Endometrial microvascular endothelial cells (primary cell): ENCODE data around the gene RBM24. TPM values are rescaled to one million over a fixed set of nuclear protein-coding genes. Genes with fewer than 3 reads are reported as not detected.
"Not testable (repeated sequence)": the region's sequence is repeated elsewhere in the genome, so short reads cannot be mapped to it uniquely, and the experiment has no call there.

Experiments
- in situ Hi-C: cut with HindIII; loops from 2 replicates; pipeline ENCODE4 v1.10.0; 2017; ENCODE audit warnings: low sequenced_read_pairs, low pct_unique_long_range_greater_than_20kb; ENCODE audit errors: inconsistent ontology term
- total RNA-seq: library from RNA; depleted of rRNA; stranded (reverse); fragments of >200 nt; gene quantifications from one replicate; pipeline ENCODE4 v1.2.3, GENCODE V29; 2015; ENCODE audit errors: inconsistent ontology term

RBM24 gene
- total RNA-seq, 1 donor from 2014 or later: 0.28 TPM

DNA sequence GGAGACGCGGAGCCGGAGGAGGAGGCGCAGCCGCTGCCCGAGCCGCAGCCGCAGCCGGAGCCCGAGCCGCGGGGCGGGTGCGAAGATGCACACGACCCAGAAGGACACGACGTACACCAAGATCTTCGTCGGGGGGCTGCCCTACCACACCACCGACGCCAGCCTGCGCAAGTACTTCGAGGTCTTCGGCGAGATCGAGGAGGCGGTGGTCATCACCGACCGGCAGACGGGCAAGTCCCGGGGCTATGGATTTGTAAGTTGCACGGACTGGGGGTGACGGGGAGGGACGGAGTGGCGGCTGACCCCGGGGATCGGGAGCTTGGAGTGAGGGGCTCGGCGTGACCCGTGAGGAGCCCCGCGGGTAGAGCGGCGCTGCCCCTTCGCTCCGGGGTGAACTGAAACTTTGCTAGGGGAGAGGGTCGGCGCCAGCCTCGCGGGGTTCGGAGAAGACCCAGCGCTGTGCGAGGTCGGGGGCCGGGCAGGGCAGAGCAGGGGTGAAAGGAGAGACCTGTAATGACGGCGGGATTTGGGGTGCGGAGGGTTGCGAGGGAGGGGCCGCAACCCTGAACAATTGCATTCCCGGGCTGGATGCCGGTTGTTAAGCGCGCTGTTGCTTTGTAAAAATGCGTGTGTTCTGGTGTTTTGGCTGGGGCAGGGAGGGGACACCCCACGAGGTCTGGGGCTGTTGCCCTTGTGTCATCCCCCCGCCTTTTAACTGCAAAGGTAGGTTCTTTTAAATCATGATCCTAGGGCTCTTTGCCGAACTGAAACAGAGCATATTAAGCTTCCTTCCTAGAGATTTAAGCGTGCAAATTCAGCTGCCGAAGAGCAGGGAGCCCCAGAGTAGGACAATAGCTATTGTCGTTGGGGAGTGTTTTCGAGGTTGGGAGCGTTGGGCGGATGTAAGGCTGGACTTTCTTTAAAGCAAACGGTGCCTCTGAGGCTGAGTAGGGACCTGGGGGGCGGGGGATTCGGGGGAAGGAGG lies 628 bp downstream of the RBM24 start:
- in situ Hi-C loops: no loop called here

DNA sequence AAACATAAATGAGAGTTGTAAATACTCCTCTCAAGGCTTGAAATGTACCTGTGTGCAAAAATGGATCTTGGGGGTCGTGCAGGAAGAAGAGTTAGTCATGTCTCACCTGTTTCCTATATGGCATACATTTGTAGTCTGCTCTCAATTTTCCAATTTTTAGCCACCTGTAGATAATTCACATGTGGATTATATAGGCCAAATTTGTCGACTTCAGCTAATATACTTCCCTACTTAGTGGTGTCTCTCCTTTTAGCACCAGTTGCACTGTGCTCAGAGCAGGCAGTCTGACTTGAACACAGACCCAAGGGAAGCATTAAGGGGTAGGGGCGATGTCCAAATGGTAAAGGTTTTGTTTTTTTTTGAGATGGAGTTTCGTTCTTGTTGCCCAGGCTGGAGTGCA lies 1.9 kb downstream of the RBM24 start:
- in situ Hi-C loops: no loop called here

GRCh38 chr6:17289630-17290061 lies 8.5 kb downstream of the RBM24 start:
- in situ Hi-C loops: no loop called here

DNA sequence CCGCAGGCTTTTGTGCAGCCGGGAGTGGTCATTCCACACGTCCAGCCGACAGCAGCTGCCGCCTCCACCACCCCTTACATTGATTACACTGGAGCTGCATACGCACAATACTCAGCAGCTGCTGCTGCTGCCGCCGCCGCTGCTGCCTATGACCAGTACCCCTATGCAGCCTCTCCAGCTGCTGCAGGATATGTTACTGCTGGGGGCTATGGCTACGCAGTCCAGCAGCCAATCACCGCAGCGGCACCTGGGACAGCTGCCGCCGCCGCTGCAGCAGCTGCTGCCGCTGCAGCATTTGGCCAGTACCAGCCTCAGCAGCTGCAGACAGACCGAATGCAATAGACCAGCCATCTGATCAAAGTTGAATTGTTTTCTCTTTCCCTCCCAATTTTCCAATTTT lies 10.6 kb downstream of the RBM24 start:
- in situ Hi-C loops: no loop called here

DNA sequence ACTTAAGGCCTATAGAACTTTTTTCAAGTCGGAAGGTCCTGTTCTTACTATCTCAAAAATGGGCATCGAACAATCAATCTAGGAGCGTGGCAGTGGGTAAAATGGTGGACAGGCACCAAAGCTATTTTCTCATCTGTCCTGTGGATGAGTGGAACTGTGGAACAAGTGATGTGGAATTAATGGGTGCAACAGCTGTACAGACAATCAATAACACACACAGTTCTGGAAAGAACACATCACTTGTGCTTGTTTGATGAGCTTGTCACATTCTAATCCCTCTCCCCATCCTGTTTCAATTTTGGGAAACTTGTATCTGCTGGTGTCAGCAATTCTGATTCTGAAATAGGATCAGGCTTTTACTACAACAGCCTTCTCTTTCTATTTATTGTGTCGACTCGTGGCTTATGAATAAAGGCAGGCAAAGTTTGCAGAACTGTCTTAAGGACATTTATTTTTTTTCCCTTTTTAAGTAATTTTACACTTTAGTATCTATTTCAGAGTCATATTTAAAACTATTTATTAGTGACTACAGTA lies 11.5 kb downstream of the RBM24 start:
- in situ Hi-C loops: no loop called here

GRCh38 chr6:17293395-17293794 lies 12.2 kb downstream of the RBM24 start:
- in situ Hi-C loops: no loop called here

DNA sequence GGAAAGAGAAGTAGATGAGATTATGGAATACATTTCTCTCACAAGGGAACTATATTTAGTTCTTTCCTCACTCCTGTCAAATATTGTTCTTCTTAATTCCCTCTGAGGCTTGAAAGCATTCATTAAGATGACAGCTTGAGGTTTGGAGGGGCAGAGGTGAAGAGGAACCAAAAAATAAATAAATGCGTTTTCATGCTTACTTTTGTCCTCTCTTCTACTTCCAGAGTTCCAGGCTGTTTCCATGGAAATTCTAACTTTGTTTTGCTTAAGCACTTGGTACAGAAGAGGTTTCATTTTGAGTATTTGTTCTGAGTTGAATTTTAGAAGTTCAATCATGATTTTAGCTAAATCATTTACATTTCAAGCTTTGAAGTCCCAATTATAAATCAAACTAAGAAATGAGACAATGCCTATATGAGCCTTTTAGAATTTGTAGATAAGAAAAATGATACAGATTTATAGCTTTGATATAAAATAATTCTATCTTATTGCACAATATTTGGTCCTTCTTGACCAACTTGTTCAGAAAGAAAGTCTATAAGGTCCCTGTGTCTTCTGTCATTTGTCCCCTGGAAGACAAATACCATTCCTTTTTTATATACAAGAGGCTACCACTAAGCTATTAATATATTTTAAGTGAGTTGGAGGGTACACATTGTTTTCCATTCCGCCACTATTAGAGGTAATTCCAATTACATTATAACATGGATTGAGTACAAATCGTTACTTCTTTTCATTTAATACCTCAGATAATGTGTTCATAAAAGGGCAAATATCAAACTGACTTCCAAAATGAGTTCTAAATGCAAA lies 16.3 kb downstream of the RBM24 start:
- in situ Hi-C loops: no loop called here

- in situ Hi-C loops: no loop called here
Observed at GRCh38 chr6:17298257-17298656, 17.1 kb downstream of the RBM24 start.

GRCh38 chr6:17299222-17299621 lies 18.1 kb downstream of the RBM24 start:
- in situ Hi-C loops: no loop called here

DNA sequence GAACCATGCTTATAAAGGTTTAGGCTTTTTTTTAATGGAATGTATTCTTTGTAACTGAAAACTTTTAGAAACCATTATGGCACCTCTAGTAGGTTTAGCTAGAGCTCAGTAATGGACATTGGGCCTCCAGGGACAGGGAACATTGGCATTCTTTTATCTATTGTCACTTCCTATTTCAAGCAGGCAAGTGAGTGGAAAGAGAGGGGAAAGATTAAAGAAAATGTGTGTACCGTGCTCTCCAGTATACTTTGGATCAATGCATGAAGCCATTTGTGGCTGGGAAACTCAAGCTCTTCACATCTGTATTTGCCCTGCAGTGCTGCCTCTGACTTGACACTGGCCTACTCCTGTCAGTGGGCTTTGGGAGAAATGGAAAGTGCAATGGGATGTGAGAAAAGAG lies 18.6 kb downstream of the RBM24 start:
- in situ Hi-C loops: no loop called here

- in situ Hi-C loops: no loop called here
Observed at GRCh38 chr6:17300637-17301036, 19.5 kb downstream of the RBM24 start.

GRCh38 chr6:17303444-17303843 lies 22.3 kb downstream of the RBM24 start:
- in situ Hi-C loops: no loop called here

- in situ Hi-C loops: no loop called here
Observed at GRCh38 chr6:17305219-17306001, 24.2 kb downstream of the RBM24 start.

DNA sequence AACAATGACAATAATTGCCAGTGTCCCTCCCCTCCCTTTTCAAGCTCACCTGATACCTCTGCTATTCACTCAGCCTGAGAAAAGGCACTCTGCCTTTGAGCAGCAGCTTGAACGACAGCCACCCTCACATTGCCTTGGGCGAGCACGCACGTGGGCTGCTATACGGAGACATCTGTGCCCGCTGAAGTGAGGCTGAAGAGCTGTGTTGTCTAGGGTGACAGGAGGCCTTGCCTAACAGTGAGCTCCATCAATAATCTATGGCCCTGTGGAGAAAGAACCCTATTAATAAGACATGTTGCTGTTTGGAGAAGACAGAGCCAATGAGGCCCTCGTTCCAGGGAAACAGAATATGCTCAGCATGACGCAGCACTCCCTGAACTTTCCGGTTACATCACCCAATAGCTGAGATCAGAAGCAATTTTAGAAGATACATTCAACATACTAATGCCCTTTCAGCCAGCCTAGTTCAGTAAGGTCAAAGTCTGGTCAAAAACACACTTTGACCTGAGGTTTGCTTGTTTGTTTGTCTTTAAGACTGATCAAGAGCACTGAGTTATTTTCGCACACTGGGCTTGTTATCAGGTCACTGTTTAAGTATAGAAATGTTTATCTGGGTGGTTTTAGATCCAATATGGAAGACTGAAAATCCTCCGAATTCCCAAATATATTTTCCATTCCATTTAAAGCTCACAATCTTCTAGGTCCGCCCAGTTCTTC lies 30.6 kb downstream of the RBM24 start:
- in situ Hi-C loops: no loop called here

DNA sequence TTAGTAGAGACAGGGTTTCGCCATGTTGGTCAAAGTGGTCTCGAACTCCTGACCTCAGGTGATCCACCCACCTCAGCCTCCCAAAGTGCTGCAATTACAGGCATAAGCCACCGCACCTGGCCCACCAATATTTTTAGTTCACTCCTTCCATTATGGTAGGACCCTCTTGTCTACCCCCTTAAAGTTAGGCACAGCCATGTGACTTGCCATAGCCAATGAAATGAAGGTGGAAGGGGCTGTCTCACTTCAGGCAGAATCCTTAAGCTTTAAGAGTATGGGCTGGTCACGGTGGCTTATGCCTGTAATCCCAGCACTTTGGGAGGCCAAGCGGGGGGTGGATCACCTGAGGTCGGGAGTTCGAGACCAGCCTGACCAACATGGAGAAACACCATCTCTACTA lies 32.1 kb downstream of the RBM24 start:
- in situ Hi-C loops: not testable (repeated sequence)

- in situ Hi-C loops: no loop called here
Observed at GRCh38 chr6:17313971-17314370, 32.8 kb downstream of the RBM24 start.

GRCh38 chr6:17315262-17315661 lies 34.1 kb downstream of the RBM24 start:
- in situ Hi-C loops: no loop called here

DNA sequence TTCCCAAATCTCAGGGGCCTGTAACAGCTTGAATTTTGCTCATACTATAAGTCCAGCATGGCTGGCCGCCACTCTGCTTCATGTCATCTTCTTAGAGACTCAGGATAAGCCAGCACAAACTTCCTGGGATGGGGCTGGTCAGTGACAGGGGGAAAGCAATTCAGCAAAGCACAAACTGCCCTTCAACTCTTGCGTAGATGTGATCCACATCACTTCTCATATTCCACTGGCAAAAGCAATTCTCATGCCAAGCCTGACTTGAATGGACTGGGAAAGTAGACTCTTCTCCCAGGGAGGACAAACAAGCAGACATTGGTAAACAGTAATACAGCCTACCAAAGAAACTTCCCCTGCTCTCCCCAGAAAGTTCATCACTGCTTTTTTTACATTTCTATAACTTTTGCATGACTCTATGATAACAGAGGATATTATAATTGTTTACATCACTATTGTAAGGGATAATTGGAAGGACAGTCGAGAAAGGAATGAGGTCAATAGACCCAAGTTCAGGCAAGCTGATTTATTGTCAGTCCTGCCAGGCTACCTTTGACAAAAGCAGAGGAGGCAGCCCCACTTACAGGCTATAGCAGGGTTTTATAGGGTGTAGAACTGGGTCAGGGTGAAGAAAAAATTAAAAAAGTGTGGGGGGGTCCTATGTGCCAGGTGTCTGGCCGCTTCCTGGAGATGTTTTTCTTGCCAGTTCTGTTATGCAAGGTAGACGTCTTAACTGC lies 37.4 kb downstream of the RBM24 start:
- in situ Hi-C loops: no loop called here
